ENCODE results near the gene SORCS1. TPM values are rescaled to one million over a fixed set of nuclear protein-coding genes. Genes with fewer than 3 reads are reported as not detected.

The SORCS1 gene
- total RNA-seq, 1 experiment from 2014 or later: 1.7 TPM

DNA sequence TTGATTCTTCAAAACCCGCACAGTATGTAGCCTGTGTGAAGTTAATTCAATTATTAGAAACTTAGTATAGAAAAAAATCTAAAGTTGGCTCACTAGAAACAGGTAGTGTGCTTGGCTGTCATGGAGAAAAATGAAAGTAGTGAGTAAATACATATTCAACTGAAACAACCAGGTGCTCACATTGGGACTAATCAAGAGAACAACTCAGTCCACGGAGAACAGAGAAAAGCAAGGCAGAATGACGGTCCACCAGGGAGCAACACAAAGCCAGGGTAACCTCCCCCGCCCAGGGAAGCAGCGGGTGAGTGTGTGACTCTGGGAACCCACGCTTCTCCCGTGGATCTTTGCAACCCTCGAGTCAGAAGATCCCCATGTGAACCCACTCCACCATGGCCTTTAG, 300.5 kb downstream of the SORCS1 start:
- H3K27me3 ChIP-seq (ENCODE audit: insufficient read depth, low read length): no peaks in the 10 kb centered on the region
- H2BK15ac ChIP-seq (ENCODE audit: low read depth, low read length): no peak overlapping the region
- no peak overlapping the region for H3K9ac ChIP-seq (ENCODE audit: extremely low read depth, insufficient read length, low read length)
- Mint-ChIP-seq H3K27me3 (ENCODE audit: low read depth) (peaks cover 1% of the 10 kb centered on the region; the same call in 1 of the 2 replicates), H3K4me1 (peaks cover 4 to 12% of the 10 kb centered on the region in 2 experiments; a peak in 3 of 4 replicates), H3K27ac (no peak overlapping the region), H3K4me3 (no peak overlapping the region), H3K9me3 (no peaks in the 10 kb centered on the region; a peak in 1 of 5 replicates), H3K36me3 (ENCODE audit: insufficient read depth in 1 of 3, low read depth in 3 of 3) (no peaks in the 10 kb centered on the region)
- H2BK20ac ChIP-seq (ENCODE audit: low read depth, low read length, poor library complexity, severe bottlenecking): no peak overlapping the region
- H3K4ac ChIP-seq (ENCODE audit: low read depth, low read length): no peak overlapping the region
- H3K18ac ChIP-seq (ENCODE audit: insufficient read length, low read depth, low read length): no peak overlapping the region
- no peaks in the 10 kb centered on the region for H4K20me1 ChIP-seq (ENCODE audit: control insufficient read depth, insufficient read depth, insufficient read length)
- no peak overlapping the region for H2BK5ac ChIP-seq (ENCODE audit: insufficient read length, low read length)
- DNase-seq: no peak
- H3K56ac ChIP-seq (ENCODE audit: insufficient read length, low read depth, low read length): no peak overlapping the region
- H2AFZ ChIP-seq (ENCODE audit: low read length): no peak overlapping the region
- H3K79me1 ChIP-seq (ENCODE audit: insufficient read depth, low read depth, low read length, poor library complexity, severe bottlenecking): no peaks in the 10 kb centered on the region
- WGBS (ENCODE audit: extremely low coverage, insufficient read length, low lambda C conversion rate): no CpG with 5 or more reads among the region's 8 CpGs
- no peak overlapping the region for H3K14ac ChIP-seq (ENCODE audit: insufficient read depth, low read length)
- H2BK120ac ChIP-seq (ENCODE audit: low read depth, low read length, poor library complexity, severe bottlenecking): no peak overlapping the region
- no peaks in the 10 kb centered on the region for H3K9me3 ChIP-seq (ENCODE audit: control insufficient read depth, low read depth, low read length)
- no peaks in the 10 kb centered on the region for H3K79me2 ChIP-seq (ENCODE audit: insufficient read depth, low read length)
- TF ChIP-seq, protein P1, sequence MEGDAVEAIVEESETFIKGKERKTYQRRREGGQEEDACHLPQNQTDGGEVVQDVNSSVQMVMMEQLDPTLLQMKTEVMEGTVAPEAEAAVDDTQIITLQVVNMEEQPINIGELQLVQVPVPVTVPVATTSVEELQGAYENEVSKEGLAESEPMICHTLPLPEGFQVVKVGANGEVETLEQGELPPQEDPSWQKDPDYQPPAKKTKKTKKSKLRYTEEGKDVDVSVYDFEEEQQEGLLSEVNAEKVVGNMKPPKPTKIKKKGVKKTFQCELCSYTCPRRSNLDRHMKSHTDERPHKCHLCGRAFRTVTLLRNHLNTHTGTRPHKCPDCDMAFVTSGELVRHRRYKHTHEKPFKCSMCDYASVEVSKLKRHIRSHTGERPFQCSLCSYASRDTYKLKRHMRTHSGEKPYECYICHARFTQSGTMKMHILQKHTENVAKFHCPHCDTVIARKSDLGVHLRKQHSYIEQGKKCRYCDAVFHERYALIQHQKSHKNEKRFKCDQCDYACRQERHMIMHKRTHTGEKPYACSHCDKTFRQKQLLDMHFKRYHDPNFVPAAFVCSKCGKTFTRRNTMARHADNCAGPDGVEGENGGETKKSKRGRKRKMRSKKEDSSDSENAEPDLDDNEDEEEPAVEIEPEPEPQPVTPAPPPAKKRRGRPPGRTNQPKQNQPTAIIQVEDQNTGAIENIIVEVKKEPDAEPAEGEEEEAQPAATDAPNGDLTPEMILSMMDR (conservative IDR thresholded peaks at IDR 0.05): no peak
- H3K4me2 ChIP-seq (ENCODE audit: insufficient read depth, insufficient read length, low read length): no peak overlapping the region
- no peak overlapping the region for H4K5ac ChIP-seq (ENCODE audit: insufficient read length, low read depth, low read length)
- no peaks in the 10 kb centered on the region for H3K4me1 ChIP-seq (ENCODE audit: insufficient read depth, low read length)
- H3K23ac ChIP-seq (ENCODE audit: insufficient read length, low read depth, low read length): no peak overlapping the region
- H2BK12ac ChIP-seq (ENCODE audit: insufficient read length, low read depth, low read length): no peak overlapping the region
- H2AK5ac ChIP-seq (ENCODE audit: insufficient read length, low read length): no peak overlapping the region
- H3T11ph ChIP-seq (ENCODE audit: low read length): no peak overlapping the region
- H4K8ac ChIP-seq (replicated peaks; ENCODE audit: insufficient read length, low read depth, low read length): no peak overlapping the region
- no peaks in the 10 kb centered on the region for H3K23me2 ChIP-seq (ENCODE audit: insufficient read length, low read depth, low read length, poor library complexity, severe bottlenecking)
- no peak overlapping the region for H3K27ac ChIP-seq (ENCODE audit: insufficient read length, low read depth, low read length)
- H4K91ac ChIP-seq (ENCODE audit: insufficient read length, low read depth, low read length): no peak overlapping the region

Measured in H9 (cell line).